ENCODE data around the gene HOOK2. TPM values are rescaled to one million over a fixed set of nuclear protein-coding genes. Genes with fewer than 3 reads are reported as not detected.
A peak's percentile ranks its signal among the peaks of the same experiment; 100 is the strongest.

The HOOK2 gene
- total RNA-seq, 1 experiment from 2014 or later: 19.0 TPM

GRCh38 chr19:12789098-12789903 is 13.9 kb upstream of the HOOK2 start:
- H3K4me1 ChIP-seq: peaks cover 42% of the 10 kb centered on the region
- peak; percentile 66 to 69 for DNase-seq

GRCh38 chr19:12788682-12789097 is 13.3 kb upstream of the HOOK2 start:
- Histone ChIP-seq H3K36me3 (no peaks in the 10 kb centered on the region), H3K27ac (peak overlapping the region; percentile 70), H3K27me3 (no peaks in the 10 kb centered on the region), H3K9me3 (replicated peaks) (no peaks in the 10 kb centered on the region), H3K4me1 (peaks cover 48% of the 10 kb centered on the region), H3K4me3 (peak overlapping the region; percentile 80)
- DNase-seq: peak; percentile 93 to 94

More at GRCh38 chr19:12789098-12789903, 13.9 kb upstream of the HOOK2 start:
- peak overlapping the region; percentile 70 for H3K27ac ChIP-seq
- no peaks in the 10 kb centered on the region for H3K9me3 ChIP-seq (replicated peaks)
- H3K27me3 ChIP-seq: no peaks in the 10 kb centered on the region
- H3K4me3 ChIP-seq: peak overlapping the region; percentile 80
- no peaks in the 10 kb centered on the region for H3K36me3 ChIP-seq

GRCh38 chr19:12788042-12788681 is 12.8 kb upstream of the HOOK2 start:
- peaks cover 52% of the 10 kb centered on the region for H3K4me1 ChIP-seq
- no peaks in the 10 kb centered on the region for H3K27me3 ChIP-seq
- no peaks in the 10 kb centered on the region for H3K9me3 ChIP-seq (replicated peaks)
- H3K27ac ChIP-seq: peak overlapping the region; percentile 70
- H3K4me3 ChIP-seq: peak overlapping the region; percentile 80
- no peaks in the 10 kb centered on the region for H3K36me3 ChIP-seq
- no peak for DNase-seq

- H3K4me3 ChIP-seq: no peak overlapping the region
- no peaks in the 10 kb centered on the region for H3K36me3 ChIP-seq
- H3K27ac ChIP-seq: no peak overlapping the region
- peaks cover 52% of the 10 kb centered on the region for H3K4me1 ChIP-seq
- no peaks in the 10 kb centered on the region for H3K27me3 ChIP-seq
- DNase-seq: no peak
- no peaks in the 10 kb centered on the region for H3K9me3 ChIP-seq (replicated peaks)
Measured at GRCh38 chr19:12787458-12787857, 12.1 kb upstream of the HOOK2 start.

- no peaks in the 10 kb centered on the region for H3K9me3 ChIP-seq (replicated peaks)
- no peak overlapping the region for H3K4me3 ChIP-seq
- H3K36me3 ChIP-seq: no peaks in the 10 kb centered on the region
- no peak overlapping the region for H3K27ac ChIP-seq
- H3K4me1 ChIP-seq: peaks cover 52% of the 10 kb centered on the region
- no peaks in the 10 kb centered on the region for H3K27me3 ChIP-seq
- DNase-seq: no peak
Measured at GRCh38 chr19:12786952-12787351, 11.6 kb upstream of the HOOK2 start.

GRCh38 chr19:12786141-12786870 is 11.0 kb upstream of the HOOK2 start:
- no peaks in the 10 kb centered on the region for H3K27me3 ChIP-seq
- H3K27ac ChIP-seq: no peak overlapping the region
- peaks cover 52% of the 10 kb centered on the region for H3K4me1 ChIP-seq
- DNase-seq: no peak
- H3K36me3 ChIP-seq: no peaks in the 10 kb centered on the region
- H3K9me3 ChIP-seq (replicated peaks): no peaks in the 10 kb centered on the region
- no peak overlapping the region for H3K4me3 ChIP-seq

- DNase-seq: no peak
- no peaks in the 10 kb centered on the region for H3K9me3 ChIP-seq (replicated peaks)
- H3K27ac ChIP-seq: no peak overlapping the region
- H3K27me3 ChIP-seq: no peaks in the 10 kb centered on the region
- H3K4me3 ChIP-seq: no peak overlapping the region
- H3K4me1 ChIP-seq: peaks cover 46% of the 10 kb centered on the region
- no peaks in the 10 kb centered on the region for H3K36me3 ChIP-seq
Measured at GRCh38 chr19:12785431-12786031, 10.2 kb upstream of the HOOK2 start.

- peak in 1 of 2 experiments; percentile 33 for DNase-seq
- Histone ChIP-seq H3K9me3 (replicated peaks) (no peaks in the 10 kb centered on the region), H3K4me1 (peaks cover 43% of the 10 kb centered on the region), H3K27me3 (no peaks in the 10 kb centered on the region), H3K4me3 (no peak overlapping the region), H3K36me3 (no peaks in the 10 kb centered on the region), H3K27ac (no peak overlapping the region; the same call in 1 of the 2 replicates)
Measured at GRCh38 chr19:12784871-12785430, 9.6 kb upstream of the HOOK2 start.

- Histone ChIP-seq H3K27me3 (no peaks in the 10 kb centered on the region), H3K27ac (peak overlapping the region; percentile 79; the same call in 1 of the 2 replicates), H3K4me3 (no peak overlapping the region), H3K9me3 (replicated peaks) (no peaks in the 10 kb centered on the region), H3K4me1 (peaks cover 47% of the 10 kb centered on the region), H3K36me3 (no peaks in the 10 kb centered on the region)
- peak in 1 of 2 experiments; percentile 30 for DNase-seq
Measured at GRCh38 chr19:12784394-12784870, 9.1 kb upstream of the HOOK2 start.

- Histone ChIP-seq H3K27ac (peak overlapping the region; percentile 79; the same call in 1 of the 2 replicates), H3K9me3 (replicated peaks) (no peaks in the 10 kb centered on the region), H3K4me3 (peak overlapping the region; percentile 56; the same call in 1 of the 2 replicates), H3K27me3 (no peaks in the 10 kb centered on the region), H3K4me1 (peaks cover 49% of the 10 kb centered on the region), H3K36me3 (no peaks in the 10 kb centered on the region)
- DNase-seq: peak in 1 of 2 experiments; percentile 37
Measured at GRCh38 chr19:12783849-12784393, 8.6 kb upstream of the HOOK2 start.

- Histone ChIP-seq H3K27ac (peak overlapping the region; percentile 79), H3K4me3 (peak overlapping the region; percentile 56)
Measured at GRCh38 chr19:12783291-12783848, 8.0 kb upstream of the HOOK2 start.

GRCh38 chr19:12782424-12783290 is 7.3 kb upstream of the HOOK2 start:
- Histone ChIP-seq H3K4me3 (peak overlapping the region; percentile 56), H3K36me3 (no peaks in the 10 kb centered on the region), H3K27me3 (no peaks in the 10 kb centered on the region), H3K9me3 (replicated peaks) (no peaks in the 10 kb centered on the region), H3K27ac (peak overlapping the region; percentile 79), H3K4me1 (peaks cover 43% of the 10 kb centered on the region)
- DNase-seq: peak; percentile 91 to 93

More at GRCh38 chr19:12783291-12783848, 8.0 kb upstream of the HOOK2 start:
- DNase-seq: peak; percentile 57 to 60
- Histone ChIP-seq H3K27me3 (no peaks in the 10 kb centered on the region), H3K9me3 (replicated peaks) (no peaks in the 10 kb centered on the region), H3K36me3 (no peaks in the 10 kb centered on the region), H3K4me1 (peaks cover 48% of the 10 kb centered on the region)

GRCh38 chr19:12782174-12782423 is 6.7 kb upstream of the HOOK2 start:
- peaks cover 43% of the 10 kb centered on the region for H3K4me1 ChIP-seq
- no peaks in the 10 kb centered on the region for H3K27me3 ChIP-seq
- H3K4me3 ChIP-seq: peak overlapping the region; percentile 56
- H3K36me3 ChIP-seq: no peaks in the 10 kb centered on the region
- DNase-seq: no peak
- no peaks in the 10 kb centered on the region for H3K9me3 ChIP-seq (replicated peaks)
- H3K27ac ChIP-seq: no peak overlapping the region; the same call in 1 of the 2 replicates

Data from SJCRH30 (cell line).